HG02943 (cell line): Measurements from ENCODE around the gene SND1.
A peak's percentile ranks its signal among the peaks of the same experiment; 100 is the strongest.
"Not testable (repeated sequence)": the region's sequence is repeated elsewhere in the genome, so short reads cannot be mapped to it uniquely, and the experiment has no call there.

Experiments
- ATAC-seq: cut with Tn5 transposase; IDR thresholded peaks from one replicate; pipeline ENCODE4 v1.9.1; 2021; ENCODE audit warnings: mild to moderate bottlenecking, low read depth, moderate library complexity; ENCODE audit not compliant: unreplicated experiment

The SND1 gene

DNA sequence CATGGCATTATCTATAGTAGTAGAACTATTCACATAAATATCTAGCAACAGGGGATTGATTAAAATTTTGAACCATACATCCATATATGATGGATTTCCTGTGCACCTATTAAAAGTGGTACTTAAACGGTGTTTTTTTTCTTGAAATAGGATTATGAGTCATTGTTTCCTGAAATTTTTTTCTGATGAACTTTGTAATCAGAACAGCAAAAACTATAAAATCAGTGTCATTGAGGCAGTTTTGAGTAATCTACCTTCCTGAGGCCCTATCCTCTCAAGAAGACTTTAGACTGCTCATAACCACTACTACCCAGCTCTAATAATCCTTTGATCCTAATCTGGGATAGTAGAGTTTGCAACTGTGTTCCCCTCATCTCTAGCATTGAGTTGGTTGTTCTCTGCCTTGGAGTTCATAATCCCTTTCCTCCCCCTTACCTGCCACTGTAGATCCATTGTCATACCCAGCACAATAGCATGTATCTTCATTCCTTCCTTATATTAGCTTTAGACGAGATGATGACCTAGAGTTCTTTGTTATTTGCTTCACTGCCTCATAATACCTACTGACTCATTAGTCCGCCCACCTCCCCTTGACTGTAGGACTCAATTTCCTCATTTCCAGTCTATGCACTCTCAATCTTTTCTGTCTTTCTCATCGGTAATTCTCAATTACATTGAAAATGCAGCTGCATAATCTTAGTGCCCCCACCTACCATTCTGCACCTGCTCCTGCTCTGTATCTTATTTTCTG, 245.9 kb downstream of the SND1 start:
- no peak for ATAC-seq

DNA sequence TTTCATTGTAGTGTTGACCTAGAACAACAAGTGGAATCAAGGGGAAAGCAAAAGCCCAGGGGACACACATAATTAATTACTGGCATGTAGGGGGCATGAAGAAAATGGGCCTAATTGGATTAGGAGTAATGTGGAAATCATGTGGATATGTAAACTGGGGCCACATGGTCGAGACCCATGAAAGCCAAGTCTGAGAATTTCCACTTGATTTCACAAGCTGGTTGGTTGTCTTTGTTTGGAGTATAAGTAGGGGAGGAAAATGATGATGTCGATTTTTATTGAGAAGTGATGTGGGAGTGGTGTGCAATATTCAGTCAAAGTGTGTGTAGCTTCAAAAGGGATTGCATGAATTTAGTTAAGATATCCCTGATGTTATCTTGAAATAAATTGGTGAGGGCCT, 247.4 kb downstream of the SND1 start:
- no peak for ATAC-seq

DNA sequence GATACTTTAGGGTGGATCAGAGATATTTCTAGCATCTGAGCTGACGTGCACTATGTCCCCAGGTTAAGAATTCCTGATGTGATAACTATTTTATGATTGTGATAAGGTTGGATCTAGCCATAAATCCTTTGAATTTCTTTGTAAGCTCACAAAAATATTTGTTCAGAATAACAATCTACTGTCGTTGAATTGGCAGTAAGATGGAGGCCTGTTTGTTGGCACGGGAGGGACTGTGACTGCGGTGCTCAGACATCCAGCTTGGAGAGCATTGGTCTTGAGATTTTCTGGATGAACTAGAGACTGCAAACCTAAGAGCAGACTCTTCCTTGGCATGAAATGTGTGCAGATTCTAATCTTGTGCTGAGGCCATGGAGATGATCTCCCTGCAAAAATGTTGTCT, 248.1 kb downstream of the SND1 start:
- ATAC-seq, result no peak

DNA sequence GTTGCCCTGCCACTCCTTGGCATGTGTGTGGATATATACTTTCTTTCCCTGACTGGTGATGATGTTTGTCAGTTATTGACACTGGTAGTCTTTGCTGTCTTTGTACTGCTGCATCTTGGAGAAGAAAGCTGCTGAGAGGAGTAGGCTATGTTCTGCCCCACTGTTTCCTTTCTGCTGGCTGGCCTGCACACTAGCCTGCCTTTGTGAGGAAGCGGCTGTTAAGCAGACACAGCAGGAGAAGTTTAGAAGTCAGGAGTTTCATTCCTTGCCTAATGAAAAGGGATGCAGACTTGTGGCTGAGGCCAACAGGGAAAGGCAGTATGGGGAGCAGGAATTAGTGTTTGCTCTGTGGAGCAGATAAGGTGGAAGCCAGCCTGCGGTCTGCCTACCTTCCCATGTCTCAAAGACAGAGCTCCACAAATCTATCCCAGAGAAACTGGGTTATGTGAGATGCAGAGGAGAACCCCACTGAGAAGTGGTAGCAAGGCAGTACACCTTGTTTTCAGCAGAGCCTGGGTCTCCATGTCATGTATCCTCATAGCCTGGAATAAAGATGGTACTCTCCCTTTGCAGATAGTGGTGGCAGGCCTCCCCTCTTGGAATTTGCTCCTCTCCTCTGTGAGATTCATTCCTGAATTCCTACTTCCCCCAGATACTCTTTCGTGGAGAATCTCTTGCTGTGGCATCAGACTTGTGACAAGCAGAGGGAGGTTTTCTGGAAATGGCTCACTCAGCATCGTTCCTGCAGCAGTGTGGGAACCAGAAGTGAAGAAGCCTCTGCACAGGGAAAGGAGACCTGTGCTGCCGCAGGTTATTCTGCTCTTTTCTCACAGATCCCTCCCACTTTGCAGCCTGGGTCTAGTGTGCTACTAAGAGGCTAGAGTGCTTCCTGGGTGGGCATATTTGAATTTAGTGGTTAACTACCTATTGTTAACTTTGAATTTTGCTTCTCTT, 249.0 kb downstream of the SND1 start:
- ATAC-seq, result no peak

DNA sequence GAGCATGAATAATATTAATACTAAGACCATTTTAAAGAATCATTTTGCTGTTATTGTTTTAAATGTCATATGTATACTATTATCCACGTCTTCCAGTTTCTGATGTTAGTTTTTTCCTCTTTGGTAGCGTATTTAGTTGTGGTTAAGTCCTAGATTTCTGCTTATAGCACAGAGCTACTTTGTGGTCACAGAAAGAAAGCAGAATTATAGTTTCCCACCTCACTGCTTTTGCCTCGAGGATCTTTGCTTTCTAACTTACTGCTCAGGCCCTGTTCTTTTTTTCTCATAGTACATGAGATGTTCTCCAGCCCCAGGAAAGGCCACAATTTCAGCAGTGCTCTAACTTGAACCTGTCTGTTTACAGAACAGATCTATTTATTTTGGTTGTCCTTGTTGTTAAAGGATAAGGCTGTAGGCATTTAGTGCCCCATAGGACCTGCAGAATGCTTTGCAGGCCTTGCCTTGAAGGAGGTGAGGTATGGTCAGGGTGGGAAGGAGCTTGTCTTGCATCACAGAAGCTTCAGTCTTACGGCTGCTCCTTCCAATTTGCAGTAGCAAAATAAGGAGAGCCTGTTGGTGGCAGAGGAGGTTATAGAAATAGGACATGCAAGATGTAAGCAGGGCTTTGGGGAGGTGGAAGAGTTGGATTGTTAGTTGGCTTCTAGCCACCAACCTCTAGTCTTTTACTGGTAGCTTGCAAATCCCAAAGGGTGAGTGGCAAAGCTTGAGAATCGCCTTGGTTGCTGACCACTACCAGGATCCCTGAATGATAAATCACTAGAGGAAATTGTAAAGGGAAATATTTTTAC, 250.1 kb downstream of the SND1 start:
- no peak for ATAC-seq

DNA sequence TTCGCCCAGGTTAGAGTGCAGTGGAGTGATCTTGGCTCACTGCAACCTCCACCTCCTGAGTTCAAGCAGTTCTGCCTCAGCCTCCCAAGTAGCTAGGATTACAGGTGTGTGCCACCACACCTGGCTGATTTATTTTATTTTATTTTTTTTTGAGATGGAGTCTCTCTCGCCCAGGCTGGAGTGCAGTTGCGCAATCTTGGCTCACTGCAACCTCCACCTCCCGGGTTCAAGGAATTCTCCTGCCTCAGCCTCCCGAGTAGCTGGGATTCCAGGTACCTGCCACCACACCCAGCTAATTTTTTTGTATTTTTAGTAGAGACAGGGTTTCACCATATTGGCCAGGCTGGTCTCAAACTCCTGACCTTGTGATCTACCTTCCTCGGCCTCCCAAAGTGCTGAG, 250.8 kb downstream of the SND1 start:
- not testable (repeated sequence) for ATAC-seq

DNA sequence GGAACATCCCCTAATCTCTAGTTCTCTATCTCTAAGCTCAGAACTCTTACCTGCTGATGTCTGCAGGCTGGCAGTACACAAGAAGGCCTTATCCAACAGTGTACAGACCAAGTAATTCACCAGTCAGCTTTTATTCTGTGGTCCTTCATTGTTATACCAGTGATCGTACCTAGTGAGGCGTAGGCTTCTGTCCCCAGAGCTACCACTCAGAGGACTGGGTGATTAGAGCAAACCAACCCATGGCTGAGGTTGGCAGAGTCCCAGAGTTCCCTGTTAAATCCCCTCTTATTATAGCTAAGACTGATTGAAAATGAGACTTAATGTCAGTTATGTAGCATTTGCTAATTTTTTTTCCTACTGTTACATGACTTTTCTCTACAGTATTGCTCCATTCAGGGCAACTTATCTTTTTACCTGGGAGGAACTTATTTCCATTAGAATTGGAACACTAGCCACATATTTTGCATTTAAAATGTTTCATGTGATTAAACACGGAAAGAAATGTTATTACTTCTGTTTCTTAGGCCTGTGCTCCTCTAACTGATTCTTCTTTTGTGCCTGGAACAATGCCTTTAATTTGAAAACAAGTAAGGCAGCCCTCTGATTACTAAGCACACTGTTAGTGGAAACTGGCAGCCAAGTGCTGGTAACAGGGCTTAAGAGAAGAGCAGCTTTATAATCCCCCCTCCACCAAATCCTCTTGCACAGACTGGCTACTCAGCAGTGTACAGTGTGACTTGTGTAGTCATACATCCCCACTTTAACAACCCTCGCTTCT, 252.1 kb downstream of the SND1 start:
- no peak for ATAC-seq

DNA sequence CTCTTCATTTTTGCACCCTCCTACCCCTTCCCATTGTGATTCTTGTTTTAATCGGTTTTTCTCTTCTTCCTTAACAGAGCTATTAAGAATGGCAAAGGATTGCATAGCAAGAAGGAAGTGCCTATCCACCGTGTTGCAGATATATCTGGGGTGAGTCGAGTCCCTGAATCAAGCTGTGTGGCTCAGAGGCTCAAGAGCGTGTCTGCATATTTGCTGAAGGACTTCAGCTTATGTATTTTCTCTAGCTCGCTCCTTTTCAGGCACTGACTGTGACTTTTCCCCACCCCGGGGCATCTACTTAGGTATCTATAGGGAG, 252.6 kb downstream of the SND1 start:
- no peak for ATAC-seq

DNA sequence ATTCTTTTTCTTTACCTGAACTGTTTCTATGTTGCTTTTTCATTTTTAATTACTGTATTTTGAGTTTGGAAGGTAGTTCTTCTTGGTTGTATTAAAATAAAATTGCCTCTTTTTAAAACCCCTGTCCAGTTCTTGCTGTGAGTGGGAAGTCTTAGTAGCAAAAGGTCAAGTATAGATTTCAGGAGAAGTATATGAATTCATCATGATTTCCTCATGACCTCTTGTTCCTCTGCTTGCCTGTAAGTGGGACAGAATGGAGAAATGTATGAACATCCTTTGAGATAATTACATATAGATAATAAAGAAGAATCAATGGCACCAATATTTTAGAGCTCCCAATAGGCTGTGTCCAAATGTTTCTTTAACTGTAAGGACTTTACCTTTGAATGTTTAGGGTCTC, 253.0 kb downstream of the SND1 start:
- ATAC-seq, result no peak

DNA sequence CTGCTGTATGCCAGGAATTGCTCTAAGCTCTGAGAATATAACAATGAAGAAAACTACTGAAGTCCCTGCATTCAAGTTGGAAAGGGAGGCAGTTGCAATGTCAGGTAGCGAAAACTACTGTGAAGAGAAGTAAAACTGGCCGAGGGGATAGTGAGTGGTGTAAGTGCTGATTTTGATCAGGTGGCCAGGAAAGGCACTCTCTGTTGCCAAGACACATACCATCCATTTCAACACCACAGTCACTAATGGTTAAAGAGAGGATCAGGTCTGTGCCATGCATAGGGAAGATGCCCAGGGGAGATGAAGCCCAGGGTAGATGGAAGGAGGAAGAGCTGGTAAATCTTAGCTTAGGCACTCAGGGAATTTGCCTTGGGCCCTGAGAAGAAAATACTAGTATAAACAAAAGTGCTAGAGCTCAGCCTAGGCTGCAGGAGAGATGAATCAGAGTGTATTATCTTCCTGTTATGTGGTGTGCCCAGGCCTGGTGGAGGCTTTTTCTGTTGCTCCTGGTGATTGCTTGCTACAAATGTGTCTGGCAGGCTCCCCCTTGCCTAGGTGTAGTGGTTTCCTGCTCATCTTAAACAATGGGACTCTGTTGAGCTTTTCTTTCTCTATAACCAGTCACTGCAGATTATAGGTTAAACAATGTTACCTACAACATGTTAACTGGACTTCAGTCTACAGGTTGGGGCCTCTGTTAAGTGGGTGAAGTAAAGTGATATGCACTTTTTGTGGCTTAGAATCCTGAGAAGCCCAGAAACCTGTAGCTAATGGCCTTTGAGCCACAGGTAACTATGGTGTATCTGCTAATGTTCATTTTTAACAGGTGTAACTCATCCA, 253.7 kb downstream of the SND1 start:
- no peak for ATAC-seq

DNA sequence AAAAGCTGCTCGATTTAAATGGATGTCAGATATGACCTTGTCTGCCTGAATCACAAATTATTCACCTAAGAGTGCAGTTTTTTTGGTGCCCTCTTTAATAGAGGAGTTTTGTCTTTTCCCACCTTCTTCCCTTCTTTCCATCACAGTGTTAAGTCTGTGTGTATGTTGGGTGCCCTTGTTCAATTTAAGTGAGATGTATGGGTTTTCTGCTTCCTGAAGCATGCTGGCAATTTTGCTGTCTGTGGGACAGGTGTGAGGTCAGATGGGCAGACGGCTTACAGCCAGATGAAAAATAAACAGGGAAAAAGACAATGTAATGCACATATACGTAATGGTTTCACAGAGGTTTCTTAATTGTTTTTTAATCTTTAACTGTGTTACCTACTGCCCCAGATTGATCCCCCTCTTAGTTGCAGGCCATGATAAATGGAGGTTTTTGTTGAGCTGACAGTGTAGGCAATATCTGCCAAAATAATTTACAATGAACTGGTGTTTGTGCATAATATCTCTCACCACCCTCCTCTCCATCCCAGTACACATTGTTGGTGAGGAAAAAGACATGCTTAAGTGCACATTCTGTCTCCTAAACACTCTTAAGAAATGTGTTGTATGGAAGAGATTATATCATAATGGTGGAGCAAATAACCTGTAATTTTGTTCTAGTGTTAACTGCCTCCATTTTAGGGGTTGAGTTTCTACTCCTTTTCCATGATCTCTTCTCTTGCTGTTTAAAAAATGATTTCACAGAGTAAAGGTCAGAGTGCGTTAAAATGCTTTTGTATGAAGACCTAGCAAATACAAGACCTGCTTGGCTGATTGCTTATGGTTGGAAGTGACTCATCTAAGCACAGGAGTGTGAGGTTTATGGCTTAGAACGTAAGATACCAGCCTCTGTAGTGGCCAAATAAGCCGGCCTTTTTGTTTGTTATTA, 255.4 kb downstream of the SND1 start:
- ATAC-seq, result no peak

DNA sequence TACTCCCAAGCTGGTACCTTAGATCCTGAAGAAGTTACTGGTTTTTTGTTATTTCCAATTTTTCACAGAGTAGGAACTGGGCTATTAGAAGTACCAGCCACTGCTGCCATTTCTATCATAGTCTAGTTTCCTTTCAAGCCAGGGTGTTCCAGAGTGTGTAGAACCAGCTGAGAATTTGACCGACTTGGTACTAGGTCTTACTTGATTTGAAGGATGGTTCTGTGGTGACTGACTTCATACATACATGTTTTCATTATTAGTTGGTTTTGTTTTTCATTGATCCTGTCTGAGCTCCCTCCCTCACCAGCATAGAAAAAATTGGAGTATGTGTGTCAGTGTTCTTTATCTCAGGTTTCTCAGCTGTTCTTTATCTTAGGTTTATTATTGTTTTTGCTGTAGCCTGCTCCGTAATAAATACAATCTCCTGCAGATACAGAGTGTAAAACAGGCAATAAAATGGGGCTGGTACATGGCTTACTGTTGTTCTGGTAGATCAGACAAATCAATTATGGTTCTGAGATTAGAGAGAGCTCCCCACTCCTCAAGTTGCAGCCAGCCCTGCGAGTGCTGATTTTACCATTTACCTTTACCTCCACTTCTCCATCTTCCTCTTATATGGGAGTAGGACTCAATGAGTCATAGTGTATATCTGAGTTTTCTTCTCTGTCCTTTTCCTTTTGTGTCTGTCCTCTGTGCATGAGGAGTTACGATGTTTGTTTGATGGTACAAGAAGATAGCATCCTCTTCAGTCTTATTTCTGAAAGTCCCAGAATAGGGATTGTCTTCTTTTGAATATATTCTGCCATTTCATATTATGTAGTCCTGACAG, 256.6 kb downstream of the SND1 start:
- ATAC-seq, result no peak

DNA sequence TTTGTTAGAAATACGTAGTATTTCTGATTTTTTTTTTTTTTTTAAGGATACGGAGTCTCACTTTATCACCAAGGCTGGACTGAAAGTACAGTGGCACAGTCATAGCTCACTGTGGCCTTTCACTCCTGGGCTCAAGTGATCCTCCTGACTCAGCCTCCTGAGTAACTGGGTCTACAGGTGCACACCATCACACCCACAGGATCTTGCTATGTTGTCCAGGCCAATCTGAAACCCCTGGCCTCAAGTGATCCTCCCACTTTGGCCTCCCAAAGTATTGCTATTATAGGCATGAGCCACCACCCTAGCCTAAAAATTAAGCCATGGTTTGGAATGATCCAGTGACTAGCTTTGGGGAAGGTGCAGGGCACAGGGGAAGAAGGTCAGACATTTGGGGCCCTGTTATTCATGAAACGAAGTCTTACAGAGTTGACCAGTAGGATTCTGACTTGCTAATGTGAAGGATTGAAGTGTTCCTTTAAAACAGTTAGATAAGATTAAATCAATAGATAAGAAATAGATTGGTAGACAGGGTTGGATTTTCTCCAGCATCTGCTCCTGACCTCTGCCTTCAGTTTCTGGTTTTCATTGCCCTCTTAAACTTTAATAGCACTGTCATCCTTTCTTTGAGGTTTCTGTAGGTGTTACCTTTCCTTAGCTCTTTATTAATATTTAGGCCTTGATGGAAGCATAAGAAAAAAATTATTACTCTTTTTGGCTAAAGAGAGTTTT, 257.6 kb downstream of the SND1 start:
- ATAC-seq, result no peak

DNA sequence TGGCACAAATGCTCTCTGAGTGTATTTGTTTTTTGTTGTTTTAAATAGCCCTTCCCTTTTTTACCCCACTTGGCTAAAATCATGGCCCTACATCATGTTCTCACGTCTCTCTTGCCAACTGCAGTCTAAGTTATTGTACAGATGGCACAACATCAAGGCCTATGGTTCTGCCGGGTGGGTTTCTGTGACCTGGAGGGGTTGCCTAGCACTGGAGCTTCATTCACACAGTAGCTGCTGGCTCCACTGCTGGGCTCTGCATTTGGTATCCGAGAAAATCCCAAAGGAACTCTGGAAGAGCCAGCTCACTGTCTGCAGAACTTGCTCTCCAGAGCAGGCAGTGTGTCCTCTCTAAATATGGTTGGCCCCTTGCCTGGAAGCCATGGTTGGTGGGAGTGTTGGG, 258.7 kb downstream of the SND1 start:
- ATAC-seq, result no peak

DNA sequence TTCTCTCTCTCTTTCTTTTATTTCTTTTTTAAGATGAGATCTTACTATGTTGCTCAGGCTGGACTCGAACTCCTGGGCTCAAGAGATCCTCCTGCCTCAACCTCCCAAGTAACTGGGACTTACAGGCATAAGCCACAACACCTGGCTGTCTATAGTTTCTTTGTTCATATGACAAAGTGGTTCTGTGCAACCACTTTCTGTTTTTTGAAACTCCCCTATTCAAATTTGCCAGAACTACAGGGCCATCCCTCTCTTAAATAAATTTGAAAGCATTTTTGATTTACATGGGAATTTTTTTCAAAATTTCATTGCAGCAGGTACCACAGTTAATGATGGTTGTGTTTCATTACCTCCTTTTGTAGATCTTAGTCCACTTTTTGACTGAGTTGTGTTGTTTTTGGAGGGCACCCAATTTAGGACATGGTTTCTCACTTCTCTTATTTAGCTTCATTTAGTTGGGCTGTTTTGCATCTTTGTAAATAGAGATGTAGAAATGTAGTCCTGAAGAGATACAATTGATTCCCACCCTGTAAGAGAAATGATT, 260.0 kb downstream of the SND1 start:
- peak; percentile 81 for ATAC-seq

DNA sequence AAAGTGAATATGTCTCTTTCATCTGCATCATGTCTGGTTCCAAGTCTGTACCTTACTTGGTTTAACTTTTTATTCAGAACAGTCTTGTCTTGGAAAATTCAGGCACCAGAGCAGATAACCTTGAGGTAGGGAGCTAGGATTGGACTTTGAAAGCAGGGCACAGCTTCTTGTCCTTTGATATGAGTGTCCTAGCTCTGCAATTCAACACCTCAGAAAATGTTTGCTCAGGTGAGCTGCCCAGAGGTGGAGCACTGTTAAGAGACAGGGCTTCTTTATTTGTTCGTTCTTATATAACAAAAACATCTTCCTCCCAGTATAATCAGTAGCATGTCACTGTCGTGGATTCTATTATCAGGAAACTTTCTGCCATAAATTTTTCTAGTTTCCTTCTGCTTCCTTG, 260.9 kb downstream of the SND1 start:
- no peak for ATAC-seq

DNA sequence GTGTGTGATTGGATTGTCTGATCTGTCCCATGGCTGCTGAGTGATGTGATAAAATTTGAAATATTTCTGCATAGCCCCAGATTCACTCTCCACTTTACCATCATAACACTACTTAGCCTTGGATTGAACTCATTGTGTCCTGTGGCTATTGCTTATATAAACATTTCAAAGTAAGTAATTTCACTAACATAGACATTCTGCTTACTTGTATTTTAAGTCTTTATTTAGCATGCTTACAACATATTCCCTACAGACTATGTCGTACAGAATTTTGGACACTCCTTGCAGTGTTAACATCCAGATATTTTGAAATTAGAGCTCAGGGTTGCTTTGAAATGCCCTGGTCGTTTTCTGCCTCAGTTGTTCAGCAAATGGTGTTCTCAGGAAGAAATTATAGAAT, 261.7 kb downstream of the SND1 start:
- no peak for ATAC-seq
